ENCODE measurements around the gene TMEM184B.

The TMEM184B gene

DNA sequence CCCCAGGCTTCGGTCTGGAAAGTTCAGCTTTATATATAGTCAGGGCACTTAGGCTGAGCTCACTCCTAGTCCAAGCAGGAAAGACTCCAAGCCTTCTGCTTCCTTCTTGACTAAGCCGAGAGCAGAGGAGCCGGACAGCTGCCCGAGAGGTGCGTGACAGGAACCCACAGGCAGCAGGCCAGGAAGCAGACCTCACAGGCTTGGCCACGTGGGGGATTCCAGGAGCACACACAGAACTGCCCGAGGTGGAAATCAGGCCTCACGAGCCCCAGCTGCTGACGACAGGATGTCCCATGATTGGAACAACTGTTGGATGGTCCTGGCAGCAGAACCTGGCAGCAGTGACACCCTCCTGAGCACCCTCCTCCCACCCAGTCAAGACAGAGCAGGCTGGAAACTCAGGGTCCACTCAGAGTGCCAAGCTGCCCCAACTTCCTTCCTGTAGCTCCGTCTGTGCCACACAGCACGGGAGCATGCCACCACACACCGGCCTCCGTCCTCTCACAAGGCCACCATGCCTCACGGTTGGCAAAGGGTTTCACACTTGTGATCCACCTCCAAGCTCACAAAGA is 96.6 kb downstream of the TMEM184B start (continued):
- TF ChIP-seq, protein P1, sequence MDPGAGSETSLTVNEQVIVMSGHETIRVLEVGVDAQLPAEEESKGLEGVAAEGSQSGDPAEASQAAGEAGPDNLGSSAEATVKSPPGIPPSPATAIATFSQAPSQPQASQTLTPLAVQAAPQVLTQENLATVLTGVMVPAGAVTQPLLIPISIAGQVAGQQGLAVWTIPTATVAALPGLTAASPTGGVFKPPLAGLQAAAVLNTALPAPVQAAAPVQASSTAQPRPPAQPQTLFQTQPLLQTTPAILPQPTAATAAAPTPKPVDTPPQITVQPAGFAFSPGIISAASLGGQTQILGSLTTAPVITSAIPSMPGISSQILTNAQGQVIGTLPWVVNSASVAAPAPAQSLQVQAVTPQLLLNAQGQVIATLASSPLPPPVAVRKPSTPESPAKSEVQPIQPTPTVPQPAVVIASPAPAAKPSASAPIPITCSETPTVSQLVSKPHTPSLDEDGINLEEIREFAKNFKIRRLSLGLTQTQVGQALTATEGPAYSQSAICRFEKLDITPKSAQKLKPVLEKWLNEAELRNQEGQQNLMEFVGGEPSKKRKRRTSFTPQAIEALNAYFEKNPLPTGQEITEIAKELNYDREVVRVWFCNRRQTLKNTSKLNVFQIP (CRISPR knock-in tag; IDR thresholded peaks at IDR 0.05; ENCODE audit: borderline replicate concordance, low read depth), result no peak
- no peak for TF ChIP-seq TCF4 (CRISPR knock-in tag; IDR thresholded peaks at IDR 0.05; ENCODE audit: borderline replicate concordance)
- TF ChIP-seq ZNF565 (CRISPR knock-in tag; conservative IDR thresholded peaks at IDR 0.05; ENCODE audit: low read depth), result no peak
- no peak for TF ChIP-seq RARB (CRISPR knock-in tag; IDR thresholded peaks at IDR 0.05)
- no peak for TF ChIP-seq ZC3H10 (CRISPR knock-in tag; IDR thresholded peaks at IDR 0.05)
- TF ChIP-seq ZFP3 (CRISPR knock-in tag; IDR thresholded peaks at IDR 0.05), result no peak
- no peak for TF ChIP-seq ARNTL (CRISPR knock-in tag; IDR thresholded peaks at IDR 0.05; ENCODE audit: borderline replicate concordance, low read depth)
- TF ChIP-seq ZFP30 (CRISPR knock-in tag; IDR thresholded peaks at IDR 0.05), result no peak
- no peak for TF ChIP-seq PPARA (CRISPR knock-in tag; IDR thresholded peaks at IDR 0.05; ENCODE audit: borderline replicate concordance)
- no peak for TF ChIP-seq GLIS3 (CRISPR knock-in tag; IDR thresholded peaks at IDR 0.05)
- TF ChIP-seq, protein P2, sequence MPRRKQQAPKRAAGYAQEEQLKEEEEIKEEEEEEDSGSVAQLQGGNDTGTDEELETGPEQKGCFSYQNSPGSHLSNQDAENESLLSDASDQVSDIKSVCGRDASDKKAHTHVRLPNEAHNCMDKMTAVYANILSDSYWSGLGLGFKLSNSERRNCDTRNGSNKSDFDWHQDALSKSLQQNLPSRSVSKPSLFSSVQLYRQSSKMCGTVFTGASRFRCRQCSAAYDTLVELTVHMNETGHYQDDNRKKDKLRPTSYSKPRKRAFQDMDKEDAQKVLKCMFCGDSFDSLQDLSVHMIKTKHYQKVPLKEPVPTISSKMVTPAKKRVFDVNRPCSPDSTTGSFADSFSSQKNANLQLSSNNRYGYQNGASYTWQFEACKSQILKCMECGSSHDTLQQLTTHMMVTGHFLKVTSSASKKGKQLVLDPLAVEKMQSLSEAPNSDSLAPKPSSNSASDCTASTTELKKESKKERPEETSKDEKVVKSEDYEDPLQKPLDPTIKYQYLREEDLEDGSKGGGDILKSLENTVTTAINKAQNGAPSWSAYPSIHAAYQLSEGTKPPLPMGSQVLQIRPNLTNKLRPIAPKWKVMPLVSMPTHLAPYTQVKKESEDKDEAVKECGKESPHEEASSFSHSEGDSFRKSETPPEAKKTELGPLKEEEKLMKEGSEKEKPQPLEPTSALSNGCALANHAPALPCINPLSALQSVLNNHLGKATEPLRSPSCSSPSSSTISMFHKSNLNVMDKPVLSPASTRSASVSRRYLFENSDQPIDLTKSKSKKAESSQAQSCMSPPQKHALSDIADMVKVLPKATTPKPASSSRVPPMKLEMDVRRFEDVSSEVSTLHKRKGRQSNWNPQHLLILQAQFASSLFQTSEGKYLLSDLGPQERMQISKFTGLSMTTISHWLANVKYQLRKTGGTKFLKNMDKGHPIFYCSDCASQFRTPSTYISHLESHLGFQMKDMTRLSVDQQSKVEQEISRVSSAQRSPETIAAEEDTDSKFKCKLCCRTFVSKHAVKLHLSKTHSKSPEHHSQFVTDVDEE (CRISPR knock-in tag; IDR thresholded peaks at IDR 0.05), result no peak
- no peak for TF ChIP-seq OSR1 (CRISPR knock-in tag; IDR thresholded peaks at IDR 0.05)
- TF ChIP-seq TOX (CRISPR knock-in tag; IDR thresholded peaks at IDR 0.05; ENCODE audit: borderline replicate concordance), result no peak

DNA sequence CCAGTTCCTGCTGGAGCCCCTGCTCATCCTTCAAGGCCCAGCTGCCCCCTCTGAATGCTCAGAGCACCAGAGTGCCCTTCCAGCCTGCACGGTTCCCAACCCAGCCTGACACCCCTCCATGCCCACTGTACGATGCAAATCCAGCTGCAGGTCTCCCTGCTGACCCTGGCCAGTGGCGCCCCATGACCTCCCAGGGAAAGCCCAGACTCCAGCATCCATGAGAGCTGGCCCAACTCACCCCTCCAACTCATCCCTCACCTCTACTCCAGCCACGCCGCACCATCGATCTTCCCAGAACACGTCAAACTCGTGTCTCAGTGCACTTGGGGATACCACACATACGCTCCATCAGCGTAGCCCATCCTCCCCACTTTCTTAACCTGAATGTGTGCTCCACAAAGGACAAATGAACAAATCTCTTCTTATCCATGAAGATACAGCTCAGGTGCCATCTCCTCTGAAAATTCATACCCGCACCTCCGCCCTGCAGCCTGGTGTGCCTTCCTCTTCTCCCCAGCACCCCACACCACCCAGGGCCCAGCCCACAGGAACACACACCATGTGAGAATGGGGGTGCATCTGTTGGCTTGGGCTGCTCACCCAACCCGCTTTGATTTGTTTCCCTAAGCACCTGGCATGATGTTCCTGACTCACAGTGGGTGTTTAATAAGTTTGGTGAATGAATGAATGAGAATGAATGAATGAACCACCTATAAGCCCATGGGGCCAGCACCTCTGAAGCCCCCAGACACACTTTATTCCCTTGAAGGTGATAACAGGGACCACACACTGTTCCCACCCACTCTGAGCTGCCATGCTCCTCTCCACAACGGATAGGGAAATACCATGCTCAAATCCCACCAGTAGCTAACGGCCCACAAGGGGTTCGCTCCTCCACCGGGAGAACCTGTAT is 97.3 kb downstream of the TMEM184B start:
- no peak for ATAC-seq
- no peak for TF ChIP-seq ISL1 (CRISPR knock-in tag; IDR thresholded peaks at IDR 0.05)
- TF ChIP-seq RARB (CRISPR knock-in tag; IDR thresholded peaks at IDR 0.05), result no peak

DNA sequence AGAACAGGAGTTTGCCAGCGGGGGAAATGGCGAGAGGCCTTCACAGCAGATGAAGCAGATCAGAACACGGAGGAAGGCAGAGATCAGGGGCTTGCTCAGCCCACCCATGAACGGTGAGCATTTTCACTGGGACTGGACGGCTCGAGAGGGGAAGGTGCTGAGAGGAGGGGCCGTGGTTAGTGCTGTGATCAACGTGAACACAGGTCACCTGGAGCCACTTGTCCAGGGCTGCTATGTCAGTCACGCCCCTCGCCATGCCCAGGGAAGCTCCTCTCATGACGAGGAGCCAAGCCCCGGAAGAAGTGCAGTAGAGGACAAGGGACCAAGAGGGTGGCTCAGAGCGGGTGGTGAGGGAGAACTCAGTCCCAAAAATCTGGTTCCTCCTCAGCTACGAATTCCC is 98.2 kb downstream of the TMEM184B start:
- no peak for TF ChIP-seq GLIS3 (CRISPR knock-in tag; IDR thresholded peaks at IDR 0.05)
- TF ChIP-seq TOX (CRISPR knock-in tag; IDR thresholded peaks at IDR 0.05; ENCODE audit: borderline replicate concordance), result no peak
- TF ChIP-seq, protein P3, sequence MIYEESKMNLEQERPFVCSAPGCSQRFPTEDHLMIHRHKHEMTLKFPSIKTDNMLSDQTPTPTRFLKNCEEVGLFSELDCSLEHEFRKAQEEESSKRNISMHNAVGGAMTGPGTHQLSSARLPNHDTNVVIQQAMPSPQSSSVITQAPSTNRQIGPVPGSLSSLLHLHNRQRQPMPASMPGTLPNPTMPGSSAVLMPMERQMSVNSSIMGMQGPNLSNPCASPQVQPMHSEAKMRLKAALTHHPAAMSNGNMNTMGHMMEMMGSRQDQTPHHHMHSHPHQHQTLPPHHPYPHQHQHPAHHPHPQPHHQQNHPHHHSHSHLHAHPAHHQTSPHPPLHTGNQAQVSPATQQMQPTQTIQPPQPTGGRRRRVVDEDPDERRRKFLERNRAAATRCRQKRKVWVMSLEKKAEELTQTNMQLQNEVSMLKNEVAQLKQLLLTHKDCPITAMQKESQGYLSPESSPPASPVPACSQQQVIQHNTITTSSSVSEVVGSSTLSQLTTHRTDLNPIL (CRISPR knock-in tag; IDR thresholded peaks at IDR 0.05; ENCODE audit: low read depth), result no peak
- TF ChIP-seq ZFP3 (CRISPR knock-in tag; IDR thresholded peaks at IDR 0.05), result no peak
- no peak for TF ChIP-seq ZFP30 (CRISPR knock-in tag; IDR thresholded peaks at IDR 0.05)
- TF ChIP-seq, protein P4, sequence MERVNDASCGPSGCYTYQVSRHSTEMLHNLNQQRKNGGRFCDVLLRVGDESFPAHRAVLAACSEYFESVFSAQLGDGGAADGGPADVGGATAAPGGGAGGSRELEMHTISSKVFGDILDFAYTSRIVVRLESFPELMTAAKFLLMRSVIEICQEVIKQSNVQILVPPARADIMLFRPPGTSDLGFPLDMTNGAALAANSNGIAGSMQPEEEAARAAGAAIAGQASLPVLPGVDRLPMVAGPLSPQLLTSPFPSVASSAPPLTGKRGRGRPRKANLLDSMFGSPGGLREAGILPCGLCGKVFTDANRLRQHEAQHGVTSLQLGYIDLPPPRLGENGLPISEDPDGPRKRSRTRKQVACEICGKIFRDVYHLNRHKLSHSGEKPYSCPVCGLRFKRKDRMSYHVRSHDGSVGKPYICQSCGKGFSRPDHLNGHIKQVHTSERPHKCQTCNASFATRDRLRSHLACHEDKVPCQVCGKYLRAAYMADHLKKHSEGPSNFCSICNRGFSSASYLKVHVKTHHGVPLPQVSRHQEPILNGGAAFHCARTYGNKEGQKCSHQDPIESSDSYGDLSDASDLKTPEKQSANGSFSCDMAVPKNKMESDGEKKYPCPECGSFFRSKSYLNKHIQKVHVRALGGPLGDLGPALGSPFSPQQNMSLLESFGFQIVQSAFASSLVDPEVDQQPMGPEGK (CRISPR knock-in tag; IDR thresholded peaks at IDR 0.05; ENCODE audit: borderline replicate concordance), result no peak
- no peak for TF ChIP-seq SNAI2 (CRISPR knock-in tag; IDR thresholded peaks at IDR 0.05)
- TF ChIP-seq ARNTL (CRISPR knock-in tag; IDR thresholded peaks at IDR 0.05; ENCODE audit: borderline replicate concordance, low read depth), result no peak
- TF ChIP-seq ZNF565 (CRISPR knock-in tag; conservative IDR thresholded peaks at IDR 0.05; ENCODE audit: low read depth), result no peak
- TF ChIP-seq PPARA (CRISPR knock-in tag; IDR thresholded peaks at IDR 0.05; ENCODE audit: borderline replicate concordance), result no peak
- TF ChIP-seq CSDC2 (CRISPR knock-in tag; IDR thresholded peaks at IDR 0.05), result no peak
- TF ChIP-seq ZNF8 (CRISPR knock-in tag; IDR thresholded peaks at IDR 0.05), result no peak
- no peak for TF ChIP-seq BACH2 (CRISPR knock-in tag; IDR thresholded peaks at IDR 0.05; ENCODE audit: borderline replicate concordance)
- no peak for ATAC-seq
